Measurements from ENCODE around the gene SIT1. TPM values are rescaled to one million over a fixed set of nuclear protein-coding genes. Genes with fewer than 3 reads are reported as not detected.

Gene SIT1
- not detected in 2 replicates for total RNA-seq (ENCODE audit: low replicate concordance)
- long read RNA-seq, result 0 reads

- H3K9me3 Mint-ChIP-seq, result no peaks in the 10 kb centered on the region
- DNase-seq (ENCODE audit: extremely low spot score, unreplicated experiment), result no peak
- no peaks in the 10 kb centered on the region for H3K27me3 Mint-ChIP-seq
- peak within 1 kb of the TSS; percentile 65 for H3K27ac Mint-ChIP-seq
- H3K4me3 Mint-ChIP-seq, result no peak within 1 kb of the TSS
- H3K4me1 Mint-ChIP-seq (ENCODE audit: unreplicated experiment), result peaks cover 17% of the 10 kb centered on the region
- H3K36me3 Mint-ChIP-seq, result no peaks in the 10 kb centered on the region
- no peak for TF ChIP-seq CTCF (conservative IDR thresholded peaks at IDR 0.05)
Observed at GRCh38 chr9:35650341-35651158, at the start of gene SIT1. SIT1 (minus strand) TSS chr9:35650931; CDS start chr9:35650853, 78 bp downstream.

GRCh38 chr9:35700031-35700430, 49.3 kb upstream of the SIT1 start:
- Mint-ChIP-seq H3K4me1 (ENCODE audit: unreplicated experiment) (no peaks in the 10 kb centered on the region), H3K9me3 (no peaks in the 10 kb centered on the region), H3K36me3 (peaks cover 24% of the 10 kb centered on the region), H3K27ac (no peak overlapping the region), H3K4me3 (no peak overlapping the region), H3K27me3 (no peaks in the 10 kb centered on the region)
- DNase-seq (ENCODE audit: extremely low spot score, unreplicated experiment), result no peak
- TF ChIP-seq CTCF (conservative IDR thresholded peaks at IDR 0.05), result no peak

GRCh38 chr9:35698231-35698630, 47.5 kb upstream of the SIT1 start:
- Mint-ChIP-seq H3K27ac (no peak overlapping the region), H3K36me3 (peaks cover 15% of the 10 kb centered on the region), H3K4me1 (ENCODE audit: unreplicated experiment) (no peaks in the 10 kb centered on the region), H3K9me3 (no peaks in the 10 kb centered on the region), H3K27me3 (no peaks in the 10 kb centered on the region), H3K4me3 (no peak overlapping the region)
- no peak for DNase-seq (ENCODE audit: extremely low spot score, unreplicated experiment)
- TF ChIP-seq CTCF (conservative IDR thresholded peaks at IDR 0.05), result no peak

- Mint-ChIP-seq H3K27me3 (no peaks in the 10 kb centered on the region), H3K27ac (no peak overlapping the region), H3K36me3 (peaks cover 8% of the 10 kb centered on the region), H3K4me3 (no peak overlapping the region), H3K9me3 (no peaks in the 10 kb centered on the region), H3K4me1 (ENCODE audit: unreplicated experiment) (no peaks in the 10 kb centered on the region)
- DNase-seq (ENCODE audit: extremely low spot score, unreplicated experiment), result no peak
- no peak for TF ChIP-seq CTCF (conservative IDR thresholded peaks at IDR 0.05)
Observed at GRCh38 chr9:35697486-35697885, 46.8 kb upstream of the SIT1 start.

- Mint-ChIP-seq H3K4me3 (no peak overlapping the region), H3K4me1 (ENCODE audit: unreplicated experiment) (peaks cover 4% of the 10 kb centered on the region), H3K27ac (peak overlapping the region; percentile 33), H3K36me3 (peaks cover 8% of the 10 kb centered on the region), H3K27me3 (no peaks in the 10 kb centered on the region), H3K9me3 (no peaks in the 10 kb centered on the region)
- TF ChIP-seq CTCF (conservative IDR thresholded peaks at IDR 0.05), result peak; percentile 93
- DNase-seq (ENCODE audit: extremely low spot score, unreplicated experiment), result no peak
Observed at GRCh38 chr9:35696520-35697215, 45.9 kb upstream of the SIT1 start.
